ENCODE results near the gene RNF135.
"Not testable (repeated sequence)": the region's sequence is repeated elsewhere in the genome, so short reads cannot be mapped to it uniquely, and the experiment has no call there.

The RNF135 gene

GRCh38 chr17:31008374-31009041, 37.7 kb downstream of the RNF135 start:
- no peak overlapping the region for H2AFZ ChIP-seq (ENCODE audit: low read depth)
- no peaks in the 10 kb centered on the region for H3K36me3 ChIP-seq (ENCODE audit: insufficient read depth)
- no peaks in the 10 kb centered on the region for H3K79me2 ChIP-seq (ENCODE audit: insufficient read depth, low read depth)
- TF ChIP-seq CTCF (conservative IDR thresholded peaks at IDR 0.05; ENCODE audit: low read depth, low read length), result no peak
- H3K27ac ChIP-seq, result no peak overlapping the region
- H3K27me3 ChIP-seq (ENCODE audit: insufficient read depth, low read depth), result no peaks in the 10 kb centered on the region
- H3K4me2 ChIP-seq, result no peak overlapping the region
- H3K4me3 ChIP-seq (IDR thresholded peaks at IDR 0.05; ENCODE audit: insufficient read depth, low read depth, low read length), result no peak overlapping the region
- no peaks in the 10 kb centered on the region for H3K4me1 ChIP-seq (ENCODE audit: low read depth, poor library complexity, severe bottlenecking)
- no peak overlapping the region for H3K9ac ChIP-seq
- no peaks in the 10 kb centered on the region for H4K20me1 ChIP-seq (ENCODE audit: insufficient read depth)

GRCh38 chr17:31009042-31009702, 38.3 kb downstream of the RNF135 start:
- H2AFZ ChIP-seq (ENCODE audit: low read depth); H3K27ac ChIP-seq; H3K27me3 ChIP-seq (ENCODE audit: insufficient read depth, low read depth); H4K20me1 ChIP-seq (ENCODE audit: insufficient read depth); H3K9ac ChIP-seq; H3K4me2 ChIP-seq; H3K36me3 ChIP-seq (ENCODE audit: insufficient read depth); H3K79me2 ChIP-seq (ENCODE audit: insufficient read depth, low read depth); H3K4me3 ChIP-seq (IDR thresholded peaks at IDR 0.05; ENCODE audit: insufficient read depth, low read depth, low read length); H3K4me1 ChIP-seq (ENCODE audit: low read depth, poor library complexity, severe bottlenecking): not testable (repeated sequence)

- not testable (repeated sequence) for H3K4me1 ChIP-seq (ENCODE audit: low read depth, poor library complexity, severe bottlenecking); H4K20me1 ChIP-seq (ENCODE audit: insufficient read depth); H3K36me3 ChIP-seq (ENCODE audit: insufficient read depth); H3K4me3 ChIP-seq (IDR thresholded peaks at IDR 0.05; ENCODE audit: insufficient read depth, low read depth, low read length); H3K79me2 ChIP-seq (ENCODE audit: insufficient read depth, low read depth); H3K27ac ChIP-seq; H3K9ac ChIP-seq; H2AFZ ChIP-seq (ENCODE audit: low read depth); H3K4me2 ChIP-seq; H3K27me3 ChIP-seq (ENCODE audit: insufficient read depth, low read depth)
Measured at GRCh38 chr17:31010014-31010413, 39.2 kb downstream of the RNF135 start.

GRCh38 chr17:31013844-31014243, 43.0 kb downstream of the RNF135 start:
- no peak overlapping the region for H2AFZ ChIP-seq (ENCODE audit: low read depth)
- H3K4me2 ChIP-seq, result no peak overlapping the region
- no peaks in the 10 kb centered on the region for H3K4me1 ChIP-seq (ENCODE audit: low read depth, poor library complexity, severe bottlenecking)
- H3K4me3 ChIP-seq (IDR thresholded peaks at IDR 0.05; ENCODE audit: insufficient read depth, low read depth, low read length), result no peak overlapping the region
- H3K27ac ChIP-seq, result no peak overlapping the region
- H3K36me3 ChIP-seq (ENCODE audit: insufficient read depth), result no peaks in the 10 kb centered on the region
- TF ChIP-seq CTCF (conservative IDR thresholded peaks at IDR 0.05; ENCODE audit: low read depth, low read length), result no peak
- no peaks in the 10 kb centered on the region for H4K20me1 ChIP-seq (ENCODE audit: insufficient read depth)
- no peaks in the 10 kb centered on the region for H3K79me2 ChIP-seq (ENCODE audit: insufficient read depth, low read depth)
- no peaks in the 10 kb centered on the region for H3K27me3 ChIP-seq (ENCODE audit: insufficient read depth, low read depth)
- no peak overlapping the region for H3K9ac ChIP-seq

- TF ChIP-seq CTCF (conservative IDR thresholded peaks at IDR 0.05; ENCODE audit: low read depth, low read length), result no peak
- Histone ChIP-seq H3K36me3 (ENCODE audit: insufficient read depth) (no peaks in the 10 kb centered on the region), H4K20me1 (ENCODE audit: insufficient read depth) (no peaks in the 10 kb centered on the region), H3K9ac (no peak overlapping the region), H2AFZ (ENCODE audit: low read depth) (no peak overlapping the region), H3K27ac (no peak overlapping the region), H3K4me2 (no peak overlapping the region), H3K79me2 (ENCODE audit: insufficient read depth, low read depth) (no peaks in the 10 kb centered on the region), H3K4me3 (IDR thresholded peaks at IDR 0.05; ENCODE audit: insufficient read depth, low read depth, low read length) (no peak overlapping the region), H3K27me3 (ENCODE audit: insufficient read depth, low read depth) (no peaks in the 10 kb centered on the region), H3K4me1 (ENCODE audit: low read depth, poor library complexity, severe bottlenecking) (no peaks in the 10 kb centered on the region)
Measured at GRCh38 chr17:31015639-31016038, 44.8 kb downstream of the RNF135 start.
